Suppressor macrophage (primary cell): Measurements from ENCODE around the gene C2CD2.

Source experiments
- DNase-seq, 4 experiments: peaks; one replicate each; pipeline ENCODE4 v3.0.0-alpha.2; 2020 to 2022

The C2CD2 gene

DNA sequence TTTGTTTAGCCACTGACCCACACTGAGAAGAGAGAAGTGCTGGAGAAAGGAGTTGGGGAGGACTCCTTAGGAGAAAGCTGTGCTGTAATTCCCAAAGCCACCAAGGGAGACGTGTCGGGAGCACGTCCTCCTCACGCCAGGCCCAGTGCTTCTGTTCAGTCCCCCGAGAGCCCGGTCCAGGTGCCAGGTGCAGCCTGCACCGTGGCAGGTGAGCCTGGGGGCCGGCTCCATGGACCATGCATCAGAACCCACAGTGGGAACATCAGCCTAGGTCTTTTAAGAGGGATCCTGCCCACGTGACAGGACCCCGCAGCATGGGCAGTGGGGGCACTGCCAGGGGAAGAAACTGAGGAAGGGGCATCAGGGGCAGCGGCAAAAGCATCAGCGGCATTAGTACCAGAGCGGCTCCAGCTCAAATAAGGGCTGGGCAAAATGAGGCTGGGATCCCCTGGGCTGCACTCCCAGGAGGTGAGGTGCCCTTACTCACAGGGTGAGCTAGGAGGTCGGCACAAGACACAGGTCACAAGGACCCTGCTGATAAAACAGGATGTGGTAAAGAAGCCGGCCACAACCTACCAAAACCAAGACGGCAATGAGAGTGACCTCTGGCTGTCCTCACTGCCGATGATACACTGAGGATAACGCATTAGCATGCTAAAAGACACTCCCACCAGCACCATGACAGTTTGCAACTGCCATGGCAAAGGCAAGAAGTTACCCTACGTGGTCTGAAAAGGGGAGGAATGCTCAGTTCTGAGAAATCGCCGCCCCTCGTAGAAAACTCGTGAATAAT is 50.1 kb downstream of the C2CD2 start:
- DNase-seq = peak in 1 of 4 experiments; percentile 24

GRCh38 chr21:41902946-41903345 is 50.9 kb downstream of the C2CD2 start:
- no peak for DNase-seq

- no peak for DNase-seq
Observed at GRCh38 chr21:41901782-41902181, 52.0 kb downstream of the C2CD2 start.

- peak; percentile 62 to 75 (median 64) for DNase-seq
Observed at GRCh38 chr21:41901099-41901498, 52.7 kb downstream of the C2CD2 start.

GRCh38 chr21:41900401-41900800 is 53.4 kb downstream of the C2CD2 start:
- no peak for DNase-seq

DNA sequence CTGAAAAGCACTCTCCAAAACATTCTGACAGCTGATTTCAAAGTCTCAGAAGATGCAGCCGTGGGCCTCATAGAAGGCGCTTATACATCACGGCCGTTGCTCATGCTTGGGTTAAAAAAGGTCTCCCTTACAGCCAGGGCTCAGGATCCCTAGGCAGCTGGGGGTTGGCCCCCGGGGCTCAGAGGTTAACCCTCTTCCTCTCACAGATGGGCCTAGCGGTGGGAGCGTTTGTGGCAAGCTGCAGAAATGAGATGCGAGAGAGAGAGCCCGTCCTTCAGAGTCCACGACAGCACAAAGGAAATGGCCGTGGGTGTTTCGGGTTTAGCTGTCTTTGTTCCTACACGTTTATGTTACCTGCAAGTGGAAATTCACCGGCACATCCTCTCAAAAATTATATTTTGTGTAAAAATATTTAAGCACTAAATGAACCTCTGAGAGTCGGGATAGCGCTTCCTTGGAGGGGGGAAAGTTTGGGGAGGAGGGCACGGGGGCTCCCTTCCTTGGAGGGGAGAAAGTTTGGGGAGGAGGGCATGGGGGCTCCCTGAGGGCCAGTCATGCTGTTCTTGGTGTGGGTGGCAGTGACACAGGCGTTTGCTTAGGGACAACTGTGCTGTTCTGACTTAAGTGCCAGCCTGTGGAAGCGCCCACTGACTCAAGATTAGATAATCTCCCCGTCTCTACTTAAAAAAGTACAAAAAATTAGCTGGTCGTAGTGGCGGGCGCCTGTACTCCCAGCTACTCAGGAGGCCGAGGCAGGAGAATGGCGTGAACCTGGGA is 54.2 kb downstream of the C2CD2 start:
- no peak for DNase-seq

DNA sequence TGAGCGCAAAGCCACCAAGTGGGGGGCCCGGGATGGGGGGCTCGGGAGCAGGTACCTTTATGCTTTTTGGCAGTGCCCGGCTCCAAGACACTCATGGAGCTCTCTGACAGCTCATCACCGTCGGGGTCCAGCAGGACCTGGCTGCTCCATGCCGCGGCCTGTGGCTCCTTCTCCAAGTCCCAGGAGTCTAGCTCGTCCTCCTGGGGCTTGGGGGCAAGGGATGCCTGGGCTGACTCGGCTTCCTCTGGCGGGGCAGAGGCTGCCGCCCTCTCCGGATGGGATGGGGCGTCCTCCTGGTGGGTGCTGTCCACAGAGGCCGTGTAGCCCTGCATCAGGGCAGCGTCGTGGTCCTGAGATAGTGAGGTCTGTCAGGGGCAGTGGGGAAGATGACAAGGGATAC is 54.8 kb downstream of the C2CD2 start:
- no peak for DNase-seq

DNA sequence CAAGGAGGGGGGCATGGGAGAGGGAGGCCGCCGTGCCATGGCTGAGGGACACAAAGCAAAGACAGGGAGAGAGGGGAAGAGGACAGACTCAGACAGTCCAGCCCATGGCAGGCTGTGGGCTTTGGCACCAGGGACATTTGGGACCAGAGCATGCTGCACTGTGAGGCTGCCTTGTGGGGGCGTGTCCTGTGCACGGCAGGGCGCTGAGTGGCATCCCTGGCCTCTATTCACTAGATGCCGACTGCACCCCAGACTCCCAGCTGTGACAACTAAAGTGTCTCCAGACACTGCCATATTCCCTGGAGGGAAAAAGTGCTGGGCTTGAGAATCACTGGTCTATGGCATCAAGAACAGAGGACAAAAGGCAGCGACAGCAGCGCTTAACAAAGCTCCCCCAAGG is 56.1 kb downstream of the C2CD2 start:
- DNase-seq = no peak

DNA sequence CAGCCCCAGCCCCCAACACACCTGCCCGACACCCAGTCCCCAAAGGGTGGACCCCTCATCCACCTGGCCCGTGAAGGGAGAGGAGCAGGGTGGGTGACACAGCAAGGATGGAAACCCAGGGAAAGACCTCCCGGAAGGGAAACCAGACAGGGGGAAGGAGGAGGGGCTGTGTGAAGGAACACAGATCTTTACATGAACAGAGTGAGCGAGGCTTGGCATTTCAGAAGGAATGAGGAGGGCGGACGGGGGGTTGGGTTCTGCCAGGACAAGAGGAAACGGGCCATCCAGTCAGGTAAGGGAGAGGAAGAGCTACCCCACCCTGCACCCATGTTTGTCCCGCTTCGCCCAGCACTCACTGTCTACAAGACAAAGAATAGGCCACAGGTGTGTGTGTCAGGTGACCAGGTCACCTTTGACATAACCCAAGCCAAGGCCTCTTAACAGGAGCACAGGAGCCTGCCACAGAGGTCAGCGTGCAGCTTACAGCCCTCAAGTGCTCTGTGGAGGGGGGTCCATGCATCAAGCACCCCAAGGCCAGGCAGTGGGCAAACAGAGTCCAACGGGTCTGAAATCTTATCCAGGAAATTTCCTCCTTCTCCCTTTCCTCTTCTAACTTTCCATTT is 56.7 kb downstream of the C2CD2 start:
- no peak for DNase-seq

- DNase-seq = peak in 2 of 4 experiments; percentile 11 to 13
Observed at GRCh38 chr21:41895643-41896493, 58.0 kb downstream of the C2CD2 start.

DNA sequence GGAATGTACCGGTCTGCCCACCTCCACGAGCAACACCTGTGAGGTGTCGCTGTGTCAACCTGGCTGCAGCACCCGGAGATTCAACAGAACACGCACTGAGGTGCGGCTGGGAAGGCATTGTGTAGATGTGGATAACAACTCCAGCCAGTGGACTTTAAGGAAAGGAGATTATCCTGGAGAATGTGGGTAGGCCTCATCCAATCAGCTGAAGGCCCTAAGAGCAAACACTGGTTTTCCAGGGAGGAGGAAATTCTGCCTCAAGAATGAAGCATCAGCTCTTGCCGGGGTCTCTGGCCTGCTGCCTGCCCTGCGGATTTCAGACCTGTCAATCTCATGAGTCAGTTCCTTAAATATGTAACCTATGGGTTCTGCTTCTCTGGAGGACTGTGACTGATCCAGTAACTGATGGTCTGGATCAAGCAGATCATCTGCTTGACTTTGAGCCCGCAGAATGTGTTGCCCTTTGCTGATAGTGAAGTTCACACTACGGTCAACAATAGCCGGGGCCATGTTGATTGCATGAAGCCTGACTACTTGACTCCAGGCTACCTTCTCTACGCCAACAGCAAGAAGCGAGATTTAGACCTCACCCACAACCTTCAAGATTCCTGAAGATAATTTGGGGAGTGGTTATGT is 58.8 kb downstream of the C2CD2 start:
- no peak for DNase-seq

- DNase-seq = no peak
Observed at GRCh38 chr21:41894511-41894910, 59.3 kb downstream of the C2CD2 start.

DNA sequence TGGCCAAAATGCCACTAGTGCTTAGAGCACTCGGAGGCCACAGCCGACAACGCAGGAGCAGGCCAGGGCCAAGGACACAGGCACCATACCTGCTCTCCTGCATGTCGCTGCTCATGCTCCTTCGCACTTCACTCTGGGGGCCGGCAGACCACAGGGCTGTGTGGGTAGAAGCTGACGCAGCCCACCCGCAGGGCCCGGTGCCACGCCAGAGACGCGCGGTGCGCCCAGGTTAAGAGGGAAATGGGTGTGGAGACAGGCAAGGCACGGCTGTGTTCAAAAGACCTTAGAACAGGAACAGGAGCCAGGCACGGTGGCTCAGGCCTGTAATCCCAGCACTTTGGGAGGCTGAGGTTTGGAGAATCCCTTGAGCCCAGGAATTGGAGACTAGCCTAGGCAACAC is 61.1 kb downstream of the C2CD2 start:
- no peak for DNase-seq

GRCh38 chr21:41891132-41891531 is 62.7 kb downstream of the C2CD2 start:
- DNase-seq = no peak

DNA sequence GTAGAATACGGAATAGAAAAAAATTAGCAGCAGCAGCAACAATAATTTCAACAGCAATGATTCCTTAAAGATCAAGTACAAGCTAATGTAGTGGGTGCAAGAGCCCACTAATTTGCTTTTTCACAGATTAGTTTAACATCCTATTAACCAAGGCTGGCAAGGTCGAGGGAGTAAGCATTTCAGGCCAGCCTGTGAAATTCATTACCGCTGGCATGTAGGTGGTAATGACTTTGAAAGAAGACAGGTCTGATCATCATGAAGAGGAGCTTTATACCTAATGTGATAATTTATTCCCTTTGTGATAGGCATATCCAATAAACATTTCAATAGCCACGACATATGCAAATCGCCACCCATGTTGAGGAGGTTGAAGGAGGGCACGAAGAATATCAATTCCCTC is 63.5 kb downstream of the C2CD2 start:
- DNase-seq = no peak

- DNase-seq = no peak
Observed at GRCh38 chr21:41888749-41889376, 65.0 kb downstream of the C2CD2 start.

GRCh38 chr21:41887667-41888066 is 66.2 kb downstream of the C2CD2 start:
- DNase-seq = peak in 2 of 4 experiments; percentile 38 to 49

- DNase-seq = no peak
Observed at GRCh38 chr21:41886328-41886727, 67.5 kb downstream of the C2CD2 start.

GRCh38 chr21:41885341-41886024 is 68.3 kb downstream of the C2CD2 start:
- DNase-seq = peak in 1 of 4 experiments; percentile 23

- no peak for DNase-seq
Observed at GRCh38 chr21:41884501-41885030, 69.3 kb downstream of the C2CD2 start.

GRCh38 chr21:41883582-41883981 is 70.2 kb downstream of the C2CD2 start:
- no peak for DNase-seq
